GM19468 (cell line): ENCODE measurements around the gene CDY1B.
"Not testable (repeated sequence)": the region's sequence is repeated elsewhere in the genome, so short reads cannot be mapped to it uniquely, and the experiment has no call there.

Source experiments
- ATAC-seq: cut with Tn5 transposase; IDR thresholded peaks from one replicate; pipeline ENCODE4 v1.9.1; 2021; ENCODE audit warnings: mild to moderate bottlenecking, moderate library complexity, moderate number of reproducible peaks; ENCODE audit not compliant: unreplicated experiment; ENCODE audit errors: extremely low read depth

Gene CDY1B, protein sequence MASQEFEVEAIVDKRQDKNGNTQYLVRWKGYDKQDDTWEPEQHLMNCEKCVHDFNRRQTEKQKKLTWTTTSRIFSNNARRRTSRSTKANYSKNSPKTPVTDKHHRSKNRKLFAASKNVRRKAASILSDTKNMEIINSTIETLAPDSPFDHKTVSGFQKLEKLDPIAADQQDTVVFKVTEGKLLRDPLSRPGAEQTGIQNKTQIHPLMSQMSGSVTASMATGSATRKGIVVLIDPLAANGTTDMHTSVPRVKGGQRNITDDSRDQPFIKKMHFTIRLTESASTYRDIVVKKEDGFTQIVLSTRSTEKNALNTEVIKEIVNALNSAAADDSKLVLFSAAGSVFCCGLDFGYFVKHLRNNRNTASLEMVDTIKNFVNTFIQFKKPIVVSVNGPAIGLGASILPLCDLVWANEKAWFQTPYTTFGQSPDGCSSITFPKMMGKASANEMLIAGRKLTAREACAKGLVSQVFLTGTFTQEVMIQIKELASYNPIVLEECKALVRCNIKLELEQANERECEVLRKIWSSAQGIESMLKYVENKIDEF

DNA sequence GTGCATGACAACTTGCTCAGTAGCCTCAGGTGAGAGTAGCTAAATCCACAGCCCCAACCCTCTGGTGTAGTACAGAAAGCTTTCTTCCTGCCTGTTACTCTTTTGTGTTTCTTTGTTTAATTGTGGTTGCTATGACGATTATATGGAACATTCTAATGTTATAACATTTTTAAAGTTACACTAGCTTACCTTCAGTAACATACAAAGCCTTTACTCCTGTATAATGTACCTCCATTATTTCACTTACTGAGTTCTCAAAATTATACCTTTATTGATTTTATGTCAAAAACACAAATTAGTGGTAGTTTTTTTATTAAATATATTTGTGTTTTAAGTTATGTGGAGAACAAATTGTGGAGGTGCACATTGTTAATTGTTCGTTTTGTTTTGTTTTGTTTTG, at the start of gene CDY1B:
Gene CDY1B, minus strand, starts transcription at position 101 of the 400 bp plus-strand sequence. CDS start 331 bp downstream, outside the sequence.
- ATAC-seq: not testable (repeated sequence)

DNA sequence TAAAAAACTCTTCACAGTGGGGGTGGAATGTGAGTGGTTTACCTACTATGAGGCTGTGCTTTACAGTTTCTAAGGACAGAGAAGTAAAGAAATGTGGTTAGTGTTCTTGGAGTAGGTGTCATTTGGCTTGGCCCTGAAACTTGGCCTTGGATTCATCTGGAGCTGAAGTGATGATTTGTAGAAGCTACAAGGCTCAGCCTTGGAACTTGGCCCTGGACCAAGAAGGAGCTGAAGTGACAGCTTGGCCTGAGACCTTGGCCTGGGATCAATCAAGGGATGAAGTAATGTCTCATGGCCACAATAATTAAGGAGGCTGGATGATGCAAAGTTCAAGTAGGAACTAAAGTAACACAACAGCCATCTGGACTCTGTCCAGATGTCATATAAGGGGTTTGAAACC, 1.7 kb upstream of the CDY1B start:
- ATAC-seq: not testable (repeated sequence)

DNA sequence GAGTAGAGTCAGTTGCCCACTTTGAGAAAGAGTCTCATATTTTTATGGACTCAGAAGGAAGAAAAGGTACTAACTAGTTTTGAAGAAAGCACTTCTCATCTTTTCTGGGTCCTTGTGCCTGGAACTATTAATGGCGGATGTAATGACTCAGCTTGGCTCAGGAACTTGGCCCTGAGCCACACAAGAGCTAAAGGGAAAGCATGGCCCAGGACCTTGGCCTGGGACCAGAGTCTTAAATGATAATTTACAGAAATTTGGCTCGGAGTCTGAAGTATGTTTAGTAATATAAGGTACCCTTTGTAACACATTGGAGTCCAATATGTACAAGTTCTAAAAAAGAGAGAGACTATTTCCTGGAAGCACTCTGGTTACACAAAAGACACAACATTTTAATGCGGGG, 4.6 kb downstream of the CDY1B start:
- not testable (repeated sequence) for ATAC-seq

DNA sequence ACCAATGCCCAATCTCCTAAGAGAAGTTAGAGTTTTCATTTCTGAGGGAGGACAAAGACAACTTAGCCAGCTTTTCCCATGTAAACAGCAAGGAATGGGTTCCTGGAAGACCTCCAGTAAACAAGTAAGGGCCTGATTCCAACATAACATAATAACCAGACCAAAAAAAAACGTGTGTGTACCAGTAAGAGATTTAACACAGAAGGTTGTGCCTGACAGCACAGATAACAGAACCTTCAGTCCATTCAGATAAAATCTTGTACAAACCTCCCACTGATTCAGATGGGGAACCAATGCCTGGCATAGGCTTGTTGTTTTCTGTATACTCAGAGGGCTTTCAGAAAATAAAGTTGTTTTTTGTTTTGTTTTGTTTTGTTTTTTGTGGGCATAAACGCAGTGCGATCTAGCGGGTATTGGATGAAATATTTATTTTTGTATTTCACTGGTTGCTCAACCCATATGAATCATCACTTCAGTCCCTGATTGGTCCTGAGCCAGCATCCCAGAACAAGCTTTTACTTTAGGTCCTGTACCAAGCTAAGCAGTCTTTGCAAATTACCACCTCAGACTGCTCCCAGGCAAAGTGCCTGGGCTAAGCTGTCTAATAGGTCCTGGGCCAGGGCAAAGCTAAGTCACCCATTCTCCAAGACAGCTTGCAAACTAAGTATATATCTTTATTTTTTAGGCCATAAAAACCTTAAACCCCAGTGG, 8.7 kb downstream of the CDY1B start:
- ATAC-seq: not testable (repeated sequence)

DNA sequence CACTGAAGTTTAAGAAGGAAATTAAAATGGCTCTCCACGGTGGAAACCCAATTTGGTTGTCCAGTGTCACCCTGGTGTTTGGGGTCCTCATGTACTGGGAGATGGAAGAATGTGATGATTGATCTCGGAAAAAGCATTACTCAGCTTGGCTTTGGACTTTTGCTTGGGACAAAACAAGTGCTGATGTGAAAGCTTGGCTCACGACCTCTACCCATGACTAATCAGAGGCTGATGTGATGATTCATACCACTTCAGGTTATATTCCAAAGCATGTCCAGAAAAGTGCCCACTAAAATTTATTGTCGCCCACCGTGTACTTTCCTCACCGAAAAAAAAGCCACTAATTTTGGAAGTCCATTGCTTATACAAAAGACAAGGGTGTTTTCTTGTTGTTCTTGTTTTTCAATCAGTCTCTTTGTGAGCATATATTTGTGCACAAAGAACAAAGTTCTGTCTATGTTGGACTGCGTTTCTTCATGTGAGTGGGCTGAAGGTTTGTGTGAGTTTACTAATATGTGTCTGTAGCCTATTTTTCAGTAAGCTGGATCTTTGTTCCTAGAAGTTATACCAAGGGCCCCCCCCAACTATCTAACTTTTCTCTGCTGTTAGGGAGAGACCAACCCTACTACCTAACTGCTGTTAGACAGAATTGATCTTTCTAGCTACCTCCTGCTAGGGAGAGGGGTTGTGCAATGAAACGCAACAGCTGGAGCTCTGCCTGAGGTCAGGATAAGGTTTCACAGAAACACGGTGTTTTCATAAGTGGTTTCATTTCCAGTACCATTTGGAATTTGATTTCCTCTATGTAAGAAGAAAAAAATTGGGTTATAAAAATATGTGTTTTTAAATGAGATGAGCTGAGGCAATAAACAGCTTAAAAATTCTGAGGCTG, 21.4 kb downstream of the CDY1B start:
- not testable (repeated sequence) for ATAC-seq
